Left lobe of liver (tissue), 2 donors: Measurements from ENCODE around the gene ROR1. TPM values are rescaled to one million over a fixed set of nuclear protein-coding genes. Genes with fewer than 3 reads are reported as not detected.
"Not testable (repeated sequence)": the region's sequence is repeated elsewhere in the genome, so short reads cannot be mapped to it uniquely, and the experiment has no call there.

Source experiments
- ATAC-seq: fragments of 200-7000 bp; cut with Tn5 transposase; one replicate; pipeline ENCODE4 v1.9.1; 2020; ENCODE audit warnings: mild to moderate bottlenecking, moderate library complexity
- DNase-seq: peaks from one replicate; pipeline ENCODE4 v3.0.0-alpha.2; 2020; ENCODE audit warnings: low spot score
- total RNA-seq: library from RNA; stranded (reverse); gene quantifications from one replicate; pipeline ENCODE4 v1.2.1, GENCODE V29; 2021
- donor health status: DM: no; HTN: no; CAD: no; lungs with moderate emphysema.
- donor health status: DM: no; HTN: yes; CAD: no.

ROR1 gene
- total RNA-seq, 1 donor from 2014 or later, result 0.28 TPM

- DNase-seq (no peak), ATAC-seq (no peak)
Observed at GRCh38 chr1:63792152-63792551, 18.3 kb downstream of the ROR1 start.

GRCh38 chr1:63793741-63794240, 20.0 kb downstream of the ROR1 start:
- ATAC-seq (no peak), DNase-seq (no peak)

- no peak for ATAC-seq
- DNase-seq, result no peak
Observed at GRCh38 chr1:63794354-63794753, 20.5 kb downstream of the ROR1 start.

GRCh38 chr1:63794939-63795378, 21.1 kb downstream of the ROR1 start:
- DNase-seq, result no peak

GRCh38 chr1:63795455-63795854, 21.6 kb downstream of the ROR1 start:
- no peak for DNase-seq
- ATAC-seq, result no peak

More at GRCh38 chr1:63794939-63795378, 21.1 kb downstream of the ROR1 start:
- ATAC-seq, result no peak

- no peak for ATAC-seq
- no peak for DNase-seq
Observed at GRCh38 chr1:63797056-63797726, 23.4 kb downstream of the ROR1 start.

GRCh38 chr1:63798284-63798683, 24.5 kb downstream of the ROR1 start:
- no peak for DNase-seq
- ATAC-seq, result no peak

GRCh38 chr1:63799307-63799706, 25.5 kb downstream of the ROR1 start:
- ATAC-seq (no peak), DNase-seq (no peak)

- ATAC-seq (no peak), DNase-seq (no peak)
Observed at GRCh38 chr1:63799820-63800219, 26.0 kb downstream of the ROR1 start.

- DNase-seq (no peak), ATAC-seq (no peak)
Observed at GRCh38 chr1:63802109-63802508, 28.3 kb downstream of the ROR1 start.

GRCh38 chr1:63804829-63805484, 31.1 kb downstream of the ROR1 start:
- DNase-seq (no peak), ATAC-seq (no peak)

- no peak for ATAC-seq
- no peak for DNase-seq
Observed at GRCh38 chr1:63807046-63807445, 33.2 kb downstream of the ROR1 start.

- ATAC-seq (no peak), DNase-seq (no peak)
Observed at GRCh38 chr1:63810936-63811469, 37.2 kb downstream of the ROR1 start.

- DNase-seq, result no peak
Observed at GRCh38 chr1:63812071-63812700, 38.4 kb downstream of the ROR1 start.

GRCh38 chr1:63813829-63814277, 40.0 kb downstream of the ROR1 start:
- DNase-seq (no peak), ATAC-seq (no peak)

More at GRCh38 chr1:63812071-63812700, 38.4 kb downstream of the ROR1 start:
- ATAC-seq, result no peak

GRCh38 chr1:63816217-63816815, 42.5 kb downstream of the ROR1 start:
- not testable (repeated sequence) for DNase-seq, ATAC-seq

GRCh38 chr1:63817152-63817667, 43.4 kb downstream of the ROR1 start:
- no peak for ATAC-seq

GRCh38 chr1:63817700-63818099, 43.9 kb downstream of the ROR1 start:
- DNase-seq (no peak), ATAC-seq (no peak)

More at GRCh38 chr1:63817152-63817667, 43.4 kb downstream of the ROR1 start:
- DNase-seq, result no peak

GRCh38 chr1:63818567-63819325, 44.9 kb downstream of the ROR1 start:
- ATAC-seq, result no peak
- DNase-seq, result no peak

GRCh38 chr1:63819795-63820194, 46.0 kb downstream of the ROR1 start:
- ATAC-seq (no peak), DNase-seq (no peak)
